K562 (cell line): ENCODE measurements around the gene CHST8. TPM values are rescaled to one million over a fixed set of nuclear protein-coding genes. Genes with fewer than 3 reads are reported as not detected.

ENCODE experiments used
- ATAC-seq: fragments of 200-7000 bp; cut with Tn5 transposase; 3 replicates; pipeline ENCODE4 v1.9.1; 2020; ENCODE audit warnings: moderate library complexity
- BruUV-seq: library from RNA; stranded (reverse); fragments of 400-500 nt; replicated peaks from 2 replicates; lab custom pipeline; 2021; lab: Mats Ljungman, UMichigan
- CTCF ChIA-PET: fragments of 300-600 bp; formaldehyde crosslinking; extraction: SDS; loops from one replicate; lab custom pipeline; 2021; ENCODE audit warnings: low intra/inter-chr PET ratio; lab: Yijun Ruan, JAX
- POLR2A ChIA-PET: fragments of 300-600, 350-650 bp; sonication (Branson Sonifier 250); formaldehyde crosslinking; extraction: SDS; loops from one replicate; lab custom pipeline; 2021; ENCODE audit warnings: antibody characterized with exemption, inconsistent platforms; lab: Yijun Ruan, JAX
- DNase-seq, 4 experiments: peaks; one replicate each; pipeline versions ENCODE4 v3.0.0 to v3.0.0-alpha.2; 2011 to 2018; ENCODE audit warnings: low spot score in 3 of 4, mixed read lengths in 3 of 4; ENCODE audit errors: extremely low read depth in 1 of 4
- FAIRE-seq: peaks from 2 replicates; lab custom pipeline; 2011; peaks lifted over from hg19 to GRCh38; lab: Jason Lieb, UNC
- H2AFZ ChIP-seq: 2 replicates; pipeline ENCODE4 v1.6.0; 2011; ENCODE audit warnings: low read depth, low read length, control low read depth, inconsistent platforms
- H3K27ac ChIP-seq: fragments of 200-600 bp; 3 replicates; pipeline ENCODE4 v1.8.0; 2011; ENCODE audit warnings: low read depth, mild to moderate bottlenecking, control low read depth, inconsistent platforms, low read length, moderate library complexity, mixed read lengths; ENCODE audit errors: extremely low read depth
- H3K27me3 ChIP-seq, 2 experiments: fragments of 300-600 bp in 1 of 2; 2 replicates in 1 of 2; 3 replicates in 1 of 2; pipeline versions ENCODE4 v1.6.0 to v1.8.0; 2011; ENCODE audit warnings: inconsistent platforms in 2 of 2, low read length in 2 of 2, mild to moderate bottlenecking in 1 of 2, mixed read lengths in 1 of 2, moderate library complexity in 1 of 2; ENCODE audit not compliant: control insufficient read depth in 2 of 2, insufficient read depth in 2 of 2
- H3K36me3 ChIP-seq: fragments of 300-600 bp; 3 replicates; pipeline ENCODE4 v1.8.0; 2011; ENCODE audit warnings: mild to moderate bottlenecking, low read length, inconsistent platforms; ENCODE audit not compliant: control insufficient read depth, insufficient read depth
- H3K4me1 ChIP-seq, 2 experiments: fragments of 200-600 bp in 1 of 2; replicated peaks in 1 of 2; 2 replicates in 1 of 2; 3 replicates in 1 of 2; pipeline versions ENCODE4 v1.5.1 to v1.8.0; 2011; ENCODE audit warnings: inconsistent platforms in 2 of 2, low read length in 2 of 2, mild to moderate bottlenecking in 1 of 2, mixed read lengths in 1 of 2, moderate library complexity in 1 of 2; ENCODE audit not compliant: control insufficient read depth in 2 of 2, insufficient read depth in 2 of 2
- H3K4me2 ChIP-seq: 2 replicates; pipeline ENCODE4 v1.6.1; 2011; ENCODE audit warnings: low read length, control low read depth, inconsistent platforms, mixed read lengths; ENCODE audit not compliant: insufficient read depth
- H3K4me3 ChIP-seq: fragments of 200-600 bp; sonication (generic), shearing (Covaris generic); 2 replicates; pipeline ENCODE4 v1.5.1; 2016; ENCODE audit warnings: control low read depth, inconsistent platforms
- H3K79me2 ChIP-seq: fragments of 200-600 bp; 3 replicates; pipeline ENCODE4 v1.8.0; 2011; ENCODE audit warnings: low read length, inconsistent platforms; ENCODE audit not compliant: control insufficient read depth, insufficient read depth
- H3K9ac ChIP-seq, 2 experiments: 2 replicates each; pipeline versions ENCODE4 v1.6.0 to v1.6.1; 2011; ENCODE audit warnings: low read depth in 2 of 2, low read length in 2 of 2, control low read depth in 1 of 2, inconsistent platforms in 1 of 2, mild to moderate bottlenecking in 1 of 2, mixed read lengths in 1 of 2; ENCODE audit not compliant: insufficient read depth in 1 of 2
- H3K9me1 ChIP-seq: one replicate; pipeline ENCODE4 v1.6.0; 2011; ENCODE audit warnings: inconsistent platforms, mild to moderate bottlenecking, low read length, moderate library complexity; ENCODE audit not compliant: control insufficient read depth, insufficient read depth
- H3K9me3 ChIP-seq: replicated peaks from 2 replicates; pipeline ENCODE4 v1.5.1; 2011; ENCODE audit warnings: low read depth, low read length, inconsistent platforms; ENCODE audit not compliant: control insufficient read depth, insufficient read depth
- H4K20me1 ChIP-seq: replicated peaks from 2 replicates; pipeline ENCODE4 v1.6.1; 2011; ENCODE audit warnings: low read length, inconsistent platforms, mixed read lengths; ENCODE audit not compliant: control insufficient read depth, insufficient read depth
- CBX8 ChIP-seq: fragments of 200-600 bp; sonication (generic); IDR thresholded peaks from 2 replicates; pipeline ENCODE4 v1.6.1; 2012; ENCODE audit warnings: borderline replicate concordance, mixed run types, low read depth, mild to moderate bottlenecking, moderate library complexity, mixed read lengths, low read length, control low read depth, inconsistent platforms; ENCODE audit not compliant: poor library complexity, severe bottlenecking; ENCODE audit errors: extremely low read depth
- FOSL1 ChIP-seq: fragments of 200-800 bp; sonication (Bioruptor generic); conservative IDR thresholded peaks from 2 replicates; pipeline ENCODE4 v1.6.1; 2016; ENCODE audit warnings: missing genetic modification characterization, missing compliant biosample characterization
- RBFOX2 ChIP-seq: fragments of 200-400 bp; formaldehyde crosslinking; IDR thresholded peaks from 2 replicates; pipeline ENCODE4 v1.6.1; 2017; ENCODE audit warnings: low read depth, mild to moderate bottlenecking, low read length, moderate library complexity
- WGBS: fragments of 100-300 bp; shearing (Covaris generic); methylation state at CpG from one replicate; pipeline ENCODE4 v1.1.6; 2016; ENCODE audit warnings: low coverage, mixed read lengths; ENCODE audit not compliant: insufficient coverage; ENCODE audit errors: missing lambda C conversion rate; 5-methylcytosine and 5-hydroxymethylcytosine counted together
- in situ Hi-C: fragments of 300-500 bp; cut with MboI; formaldehyde crosslinking; loops from 4 replicates; pipeline ENCODE4 v1.15.0; 2018; ENCODE audit warnings: inconsistent platforms, mixed read lengths
- intact Hi-C: fragments of 100-400 bp; cut with micrococcal nuclease; formaldehyde crosslinking; loops from 2 replicates; pipeline ENCODE4 v1.14.2; 2022
- polyA plus RNA-seq, 8 experiments: library from polyadenylated mRNA; depleted of rRNA in 4 of 8; stranded (reverse) in 5 of 8; unstranded in 3 of 8; fragments of >200 nt; fragmentation: Nextera tagmentation in 2 of 8; fragmentation: Illumina TruSeq in 1 of 8; extraction: Ambion mirVana in 2 of 8; extraction: Trizol in 1 of 8; gene quantifications; 2 replicates each; pipeline versions ENCODE4 v1.2.1 to v1.2.3, GENCODE V29; 2011 to 2014; ENCODE audit warnings: inconsistent platforms in 1 of 8, missing spikeins in 1 of 8
- total RNA-seq, 7 experiments: library from RNA; depleted of rRNA in 6 of 7; stranded (reverse); fragments of >200 nt in 6 of 7; fragmentation: Illumina TruSeq in 2 of 7; extraction: Trizol in 2 of 7; gene quantifications; 2 replicates each; pipeline versions ENCODE4 v1.2.1 to v1.2.3, GENCODE V29; 2011 to 2021; ENCODE audit warnings: low replicate concordance in 1 of 7
- TF ChIP-seq, protein P1 (sequence below): sonication (generic); formaldehyde crosslinking; IDR thresholded peaks from 2 replicates; pipeline ENCODE4 v1.8.1; 2023; ENCODE audit warnings: mild to moderate bottlenecking, missing genetic modification reagents

The CHST8 gene
- total and polyA plus RNA-seq, 9 of the 15 experiments (the other 6 are each of a cell fraction or from before 2014, with no cell fraction given): 0.11 TPM; not detected in 8

- no peaks in the 10 kb centered on the region for H3K27me3 ChIP-seq
- FAIRE-seq (no peak), ATAC-seq (no peak), DNase-seq (no peak)
- ChIA-PET POLR2A (interaction anchor here (0.8 kb wide), 1 partner anchor 9 kb away, joined by 5 read pairs; the partner anchor contains the start of gene KCTD15), CTCF (no interaction called here)
- in situ Hi-C loops (no loop called here), intact Hi-C loops (no loop called here)
- no peak overlapping the region for H2AFZ ChIP-seq
- H3K27ac ChIP-seq: no peak overlapping the region
- TF ChIP-seq RBFOX2: peak; percentile 33
- no peak for TF ChIP-seq FOSL1 (tag)
- TF ChIP-seq, protein P1, sequence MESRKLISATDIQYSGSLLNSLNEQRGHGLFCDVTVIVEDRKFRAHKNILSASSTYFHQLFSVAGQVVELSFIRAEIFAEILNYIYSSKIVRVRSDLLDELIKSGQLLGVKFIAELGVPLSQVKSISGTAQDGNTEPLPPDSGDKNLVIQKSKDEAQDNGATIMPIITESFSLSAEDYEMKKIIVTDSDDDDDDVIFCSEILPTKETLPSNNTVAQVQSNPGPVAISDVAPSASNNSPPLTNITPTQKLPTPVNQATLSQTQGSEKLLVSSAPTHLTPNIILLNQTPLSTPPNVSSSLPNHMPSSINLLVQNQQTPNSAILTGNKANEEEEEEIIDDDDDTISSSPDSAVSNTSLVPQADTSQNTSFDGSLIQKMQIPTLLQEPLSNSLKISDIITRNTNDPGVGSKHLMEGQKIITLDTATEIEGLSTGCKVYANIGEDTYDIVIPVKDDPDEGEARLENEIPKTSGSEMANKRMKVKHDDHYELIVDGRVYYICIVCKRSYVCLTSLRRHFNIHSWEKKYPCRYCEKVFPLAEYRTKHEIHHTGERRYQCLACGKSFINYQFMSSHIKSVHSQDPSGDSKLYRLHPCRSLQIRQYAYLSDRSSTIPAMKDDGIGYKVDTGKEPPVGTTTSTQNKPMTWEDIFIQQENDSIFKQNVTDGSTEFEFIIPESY (CRISPR knock-in tag): peak; percentile 91
- no peak for TF ChIP-seq CBX8
- no peak overlapping the region for H3K9ac ChIP-seq
- no peak overlapping the region for H3K4me2 ChIP-seq
- peaks cover 77% of the 10 kb centered on the region; the same call in 2 of the 3 replicates for H3K36me3 ChIP-seq
- H4K20me1 ChIP-seq: no peaks in the 10 kb centered on the region
- H3K79me2 ChIP-seq: no peaks in the 10 kb centered on the region; the same call in 2 of the 3 replicates
- no TSS peak for BruUV-seq
- no peaks in the 10 kb centered on the region for H3K9me1 ChIP-seq
- no peaks in the 10 kb centered on the region for H3K9me3 ChIP-seq
- no peak overlapping the region for H3K4me3 ChIP-seq
- 87% methylated on average over 8 of the region's 9 CpGs for WGBS
- peaks cover 0 to 2% of the 10 kb centered on the region in 2 experiments; a peak in 1 of 5 replicates for H3K4me1 ChIP-seq
Observed at GRCh38 chr19:33805840-33806433, 184.2 kb downstream of the CHST8 start.
